ENCODE results near the gene PDZD8. TPM values are rescaled to one million over a fixed set of nuclear protein-coding genes. Genes with fewer than 3 reads are reported as not detected.

PDZD8 gene
- total RNA-seq, 1 donor from 2014 or later, result 23.9 TPM

GRCh38 chr10:117241541-117242462, 133.4 kb downstream of the PDZD8 start:
- DNase-seq, result no peak
- H3K27me3 ChIP-seq (ENCODE audit: low read depth), result peaks cover 96% of the 10 kb centered on the region
- H3K9me3 ChIP-seq (replicated peaks), result no peaks in the 10 kb centered on the region
- TF ChIP-seq CTCF (IDR thresholded peaks at IDR 0.05; ENCODE audit: borderline replicate concordance), result no peak
- peak overlapping the region; percentile 46 for H3K4me3 ChIP-seq
- H3K4me1 ChIP-seq, result peaks cover 11% of the 10 kb centered on the region
- no peak overlapping the region for H3K27ac ChIP-seq (replicated peaks)
- no peaks in the 10 kb centered on the region for H3K36me3 ChIP-seq
- intact Hi-C loops (cut with micrococcal nuclease), result no loop called here

GRCh38 chr10:117240621-117241529, 134.4 kb downstream of the PDZD8 start, which contains the start of gene SLC18A2:
TSS of gene SLC18A2 (plus strand) at chr10:117241114. CDS start at chr10:117241694, 580 bp downstream.
- H3K27ac ChIP-seq (replicated peaks), result no peak within 1 kb of the TSS
- no peak for DNase-seq
- peaks cover 11% of the 10 kb centered on the region for H3K4me1 ChIP-seq
- TF ChIP-seq CTCF (IDR thresholded peaks at IDR 0.05; ENCODE audit: borderline replicate concordance), result no peak
- peak within 1 kb of the TSS; percentile 46 for H3K4me3 ChIP-seq
- no peaks in the 10 kb centered on the region for H3K9me3 ChIP-seq (replicated peaks)
- no peaks in the 10 kb centered on the region for H3K36me3 ChIP-seq
- intact Hi-C loops (cut with micrococcal nuclease), result no loop called here
- peaks cover 98% of the 10 kb centered on the region for H3K27me3 ChIP-seq (ENCODE audit: low read depth)

DNA sequence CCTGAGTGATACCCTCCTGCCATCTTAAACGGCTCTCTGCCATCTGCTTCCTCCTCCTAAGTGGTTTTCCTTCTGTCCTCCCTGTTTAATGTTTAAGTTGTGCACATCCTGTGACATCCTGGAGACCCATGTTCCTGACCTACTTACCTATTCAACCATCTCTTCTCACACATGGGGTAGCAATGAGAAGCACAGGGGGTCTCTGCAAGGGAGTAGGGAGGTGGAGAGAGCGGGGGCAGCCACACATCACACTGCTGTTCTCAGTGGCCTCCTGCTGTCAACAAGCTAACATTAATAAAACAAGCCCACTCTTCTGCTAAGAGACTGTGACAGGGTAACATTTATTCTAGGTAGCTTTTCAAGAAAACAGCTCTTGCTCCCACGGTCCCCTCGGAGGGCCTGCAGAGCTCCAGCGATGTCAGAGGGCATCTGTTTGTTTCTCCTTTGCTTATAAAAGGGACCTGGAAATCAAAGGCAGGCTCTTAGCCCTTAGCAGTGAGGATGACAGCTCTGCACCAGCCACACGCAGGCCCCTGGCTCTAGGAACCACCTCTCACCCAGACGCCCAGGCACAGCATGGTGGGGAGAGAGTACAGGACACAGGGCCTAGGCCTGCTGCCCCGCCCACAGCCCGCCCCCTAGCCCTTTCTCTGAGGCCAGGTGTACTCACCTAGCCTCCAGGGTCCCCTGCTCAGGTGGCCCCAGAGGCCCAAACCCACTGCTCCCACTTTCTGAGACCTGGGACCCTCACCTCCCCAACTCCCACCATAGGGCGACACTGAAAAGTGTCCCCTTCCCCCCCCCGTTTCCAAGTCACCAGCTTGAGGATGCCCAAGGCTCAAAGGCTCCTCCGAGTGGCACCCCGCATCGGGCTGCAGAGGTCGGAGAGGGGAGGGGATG, 135.3 kb downstream of the PDZD8 start:
- no peak for DNase-seq
- Histone ChIP-seq H3K4me1 (peaks cover 11% of the 10 kb centered on the region), H3K36me3 (no peaks in the 10 kb centered on the region), H3K27me3 (ENCODE audit: low read depth) (peaks cover 98% of the 10 kb centered on the region), H3K4me3 (no peak overlapping the region), H3K9me3 (replicated peaks) (no peaks in the 10 kb centered on the region), H3K27ac (replicated peaks) (no peak overlapping the region)
- no peak for TF ChIP-seq CTCF (IDR thresholded peaks at IDR 0.05; ENCODE audit: borderline replicate concordance)
- intact Hi-C loops (cut with micrococcal nuclease), result no loop called here

DNA sequence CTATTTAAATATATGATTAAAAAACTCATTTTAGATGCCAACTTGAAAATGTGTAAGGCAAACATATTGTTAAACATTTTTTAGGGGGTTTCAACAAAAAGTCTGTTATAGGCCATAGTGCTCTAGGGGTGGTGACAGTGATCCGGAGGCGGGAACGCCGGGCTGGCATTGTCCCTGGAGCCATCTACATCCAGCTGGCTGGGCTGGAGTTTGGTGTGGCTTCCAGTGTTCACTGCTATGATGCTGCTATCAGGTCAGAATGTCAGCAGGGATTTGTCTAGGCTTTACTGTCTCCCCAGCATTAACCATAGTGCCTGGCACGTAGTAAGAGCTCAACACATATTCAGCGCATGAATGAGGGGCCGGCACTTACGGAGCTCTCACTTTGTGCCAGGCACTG, 136.2 kb downstream of the PDZD8 start:
- DNase-seq, result no peak
- Histone ChIP-seq H3K36me3 (no peaks in the 10 kb centered on the region), H3K4me3 (no peak overlapping the region), H3K27ac (replicated peaks) (no peak overlapping the region), H3K4me1 (peaks cover 11% of the 10 kb centered on the region), H3K27me3 (ENCODE audit: low read depth) (peaks cover 94% of the 10 kb centered on the region), H3K9me3 (replicated peaks) (no peaks in the 10 kb centered on the region)
- intact Hi-C loops (cut with micrococcal nuclease), result no loop called here
- no peak for TF ChIP-seq CTCF (IDR thresholded peaks at IDR 0.05; ENCODE audit: borderline replicate concordance)

All from left ventricle myocardium inferior (tissue), 1 donor.